ENCODE measurements around the gene NCOA4. TPM values are rescaled to one million over a fixed set of nuclear protein-coding genes. Genes with fewer than 3 reads are reported as not detected.
"Not testable (repeated sequence)": the region's sequence is repeated elsewhere in the genome, so short reads cannot be mapped to it uniquely, and the experiment has no call there.

The NCOA4 gene
- total RNA-seq, 1 experiment from 2014 or later, result 108 TPM

- not testable (repeated sequence) for DNase-seq; H3K4me3 ChIP-seq (ENCODE audit: insufficient read depth, low read depth, low read length); H3K36me3 ChIP-seq (replicated peaks; ENCODE audit: control insufficient read depth, insufficient read depth, low read length); H3K27me3 ChIP-seq (ENCODE audit: control insufficient read depth, insufficient read depth, low read length)
Observed at GRCh38 chr10:45957928-45958327, 72.5 kb downstream of the NCOA4 start.

- not testable (repeated sequence) for H3K27me3 ChIP-seq (ENCODE audit: control insufficient read depth, insufficient read depth, low read length); H3K4me3 ChIP-seq (ENCODE audit: insufficient read depth, low read depth, low read length); DNase-seq; H3K36me3 ChIP-seq (replicated peaks; ENCODE audit: control insufficient read depth, insufficient read depth, low read length)
Observed at GRCh38 chr10:45956634-45957033, 73.8 kb downstream of the NCOA4 start.

Other genes starting within 250 kb of the NCOA4 start
- gene AGAP4, start 183.1 kb downstream of the NCOA4 start, total RNA-seq (2014; rRNA removed; shearing (Covaris generic)), result 7.5 and 16.7 TPM in 2 replicates
- 83.5 and 111 TPM in 2 replicates for gene TIMM23, start 58.1 kb downstream of the NCOA4 start, total RNA-seq (2014; rRNA removed; shearing (Covaris generic))
- gene MSMB, start 15.6 kb upstream of the NCOA4 start, total RNA-seq (2014; rRNA removed; shearing (Covaris generic)), result 0.89 TPM in 1 of 2 replicates, not detected in the other

All from H7 (cell line).